OCI-LY7 (cell line): Measurements from ENCODE around the gene ELAVL4. TPM values are rescaled to one million over a fixed set of nuclear protein-coding genes. Genes with fewer than 3 reads are reported as not detected.
A peak's percentile ranks its signal among the peaks of the same experiment; 100 is the strongest.

Experiments
- BruUV-seq: library from RNA; stranded (reverse); fragments of 400-500 nt; replicated peaks from 2 replicates; lab custom pipeline; 2021; lab: Mats Ljungman, UMichigan
- CTCF ChIA-PET: fragments of 300-600 bp; sonication (Branson Sonifier 250); formaldehyde crosslinking; loops from one replicate; lab custom pipeline; 2022; ENCODE audit warnings: antibody characterized with exemption; ENCODE audit not compliant: unreplicated experiment; lab: Charles Lee
- POLR2A ChIA-PET: fragments of 300-600 bp; sonication (Branson Sonifier 250); formaldehyde crosslinking; loops from one replicate; lab custom pipeline; 2022; ENCODE audit warnings: antibody characterized with exemption; lab: Charles Lee
- DNase-seq: peaks from one replicate; pipeline ENCODE4 v3.0.0-alpha.2; 2015; ENCODE audit warnings: low spot score
- H2AFZ ChIP-seq: fragments of 200-600 bp; sonication (generic), shearing (Covaris generic); 2 replicates; pipeline ENCODE4 v1.6.1; 2014; ENCODE audit warnings: mild to moderate bottlenecking, antibody characterized with exemption, low read length, moderate library complexity
- H3K27ac ChIP-seq: fragments of 200-600 bp; sonication (generic); 2 replicates; pipeline ENCODE4 v1.5.1; 2014; ENCODE audit warnings: mixed run types, low read depth, mild to moderate bottlenecking, moderate library complexity, low read length, inconsistent platforms; ENCODE audit not compliant: poor library complexity, severe bottlenecking
- H3K36me3 ChIP-seq: fragments of 200-600 bp; sonication (generic); 2 replicates; pipeline ENCODE4 v1.6.1; 2014; ENCODE audit warnings: mild to moderate bottlenecking, antibody characterized with exemption, low read length, moderate library complexity, mixed read lengths; ENCODE audit not compliant: insufficient read depth
- H3K4me1 ChIP-seq: fragments of 200-600 bp; sonication (generic); 2 replicates; pipeline ENCODE4 v1.5.1; 2014; ENCODE audit warnings: mild to moderate bottlenecking, low read length; ENCODE audit not compliant: insufficient read depth, poor library complexity, severe bottlenecking
- H3K4me2 ChIP-seq: fragments of 200-600 bp; sonication (generic); 2 replicates; pipeline ENCODE4 v1.6.1; 2014; ENCODE audit warnings: mild to moderate bottlenecking, low read length
- H3K4me3 ChIP-seq: fragments of 200-600 bp; sonication (generic); 2 replicates; pipeline ENCODE4 v1.5.1; 2014; ENCODE audit warnings: mild to moderate bottlenecking, low read depth, low read length; ENCODE audit not compliant: poor library complexity, severe bottlenecking
- H3K79me2 ChIP-seq: fragments of 200-600 bp; sonication (generic); 2 replicates; pipeline ENCODE4 v1.6.1; 2016; ENCODE audit warnings: low read depth, mild to moderate bottlenecking, low read length, moderate library complexity, mixed read lengths; ENCODE audit not compliant: insufficient read depth
- H3K9me2 ChIP-seq: fragments of 200-600 bp; sonication (generic); 2 replicates; pipeline ENCODE4 v1.6.1; 2016; ENCODE audit warnings: mild to moderate bottlenecking, low read length, mixed read lengths; ENCODE audit not compliant: insufficient read depth
- H3K9me3 ChIP-seq: fragments of 200-600 bp; sonication (generic); 2 replicates; pipeline ENCODE4 v1.6.1; 2014; ENCODE audit warnings: mild to moderate bottlenecking, mixed run types, low read length, mixed read lengths
- H4K20me1 ChIP-seq: fragments of 200-600 bp; sonication (generic); 2 replicates; pipeline ENCODE4 v1.6.1; 2014; ENCODE audit warnings: mild to moderate bottlenecking, antibody characterized with exemption, low read length, moderate library complexity, mixed read lengths; ENCODE audit not compliant: insufficient read depth
- CTCF ChIP-seq: fragments of 200-600 bp; sonication (generic); conservative IDR thresholded peaks from 2 replicates; pipeline ENCODE4 v1.5.1; 2014; ENCODE audit warnings: mild to moderate bottlenecking, antibody characterized with exemption, low read length, moderate library complexity, mixed read lengths
- EZH2phosphoT487 ChIP-seq: fragments of 200-600 bp; sonication (generic); IDR thresholded peaks from 2 replicates; pipeline ENCODE4 v1.6.1; 2018; ENCODE audit warnings: low read depth, borderline replicate concordance, mild to moderate bottlenecking, mixed run types, antibody characterized with exemption, low read length, moderate library complexity, mixed read lengths
- intact Hi-C: fragments of 100-400 bp; cut with micrococcal nuclease; formaldehyde crosslinking; loops from one replicate; pipeline ENCODE4 v1.10.0; 2022; ENCODE audit not compliant: unreplicated experiment
- total RNA-seq, 2 experiments: library from RNA; depleted of rRNA in 1 of 2; stranded (reverse); fragments of >200 nt in 1 of 2; shearing (Covaris generic) in 1 of 2; gene quantifications; 2 replicates each; pipeline ENCODE4 v1.2.3, GENCODE V29; 2014 to 2022

The ELAVL4 gene
- total RNA-seq, 2 experiments from 2014 or later = not detected

- Histone ChIP-seq H2AFZ (no peak overlapping the region), H3K36me3 (no peaks in the 10 kb centered on the region), H3K4me2 (no peak overlapping the region), H3K9me2 (no peaks in the 10 kb centered on the region), H3K79me2 (no peaks in the 10 kb centered on the region), H3K4me3 (no peak overlapping the region), H4K20me1 (no peaks in the 10 kb centered on the region), H3K9me3 (no peaks in the 10 kb centered on the region), H3K4me1 (peaks cover 23% of the 10 kb centered on the region), H3K27ac (no peak overlapping the region)
- CTCF ChIA-PET = no interaction called here
- no peak for TF ChIP-seq EZH2phosphoT487
- no peak for TF ChIP-seq CTCF
- POLR2A ChIA-PET = interaction anchor here (0.7 kb wide), 1 partner anchor 1709 kb away, joined by 3 read pairs; no protein-coding TSS in a partner anchor
- no peak for DNase-seq
- BruUV-seq = no TSS peak
- intact Hi-C loops = no loop called here
Observed at GRCh38 chr1:50246869-50247268, 138.1 kb downstream of the ELAVL4 start.

GRCh38 chr1:50251702-50252101, 143.0 kb downstream of the ELAVL4 start:
- Histone ChIP-seq H3K36me3 (no peaks in the 10 kb centered on the region), H3K27ac (peak overlapping the region; percentile 18), H3K4me2 (peak overlapping the region; percentile 52), H3K4me3 (peak overlapping the region; percentile 41), H2AFZ (peak overlapping the region; percentile 84), H3K4me1 (peaks cover 34% of the 10 kb centered on the region), H4K20me1 (no peaks in the 10 kb centered on the region), H3K9me2 (no peaks in the 10 kb centered on the region), H3K79me2 (no peaks in the 10 kb centered on the region), H3K9me3 (no peaks in the 10 kb centered on the region)
- CTCF ChIA-PET = no interaction called here
- TF ChIP-seq EZH2phosphoT487 (no peak), CTCF (no peak)
- intact Hi-C loops = no loop called here
- POLR2A ChIA-PET = no interaction called here
- peak; percentile 81 for DNase-seq
- BruUV-seq = no TSS peak

GRCh38 chr1:50252196-50252595, 143.5 kb downstream of the ELAVL4 start:
- H3K9me3 ChIP-seq = no peaks in the 10 kb centered on the region
- H3K4me3 ChIP-seq = peak overlapping the region; percentile 41
- peak overlapping the region; percentile 52 for H3K4me2 ChIP-seq
- ChIA-PET POLR2A (interaction anchor here (0.7 kb wide), 1 partner anchor 18 kb away, joined by 3 read pairs; no protein-coding TSS in a partner anchor), CTCF (interaction anchor here (0.9 kb wide), 1 partner anchor 15 kb away, joined by 4 read pairs; no protein-coding TSS in a partner anchor)
- H2AFZ ChIP-seq = peak overlapping the region; percentile 84; the same call in 1 of the 2 replicates
- no TSS peak for BruUV-seq
- H3K79me2 ChIP-seq = no peaks in the 10 kb centered on the region
- TF ChIP-seq CTCF = no peak
- TF ChIP-seq EZH2phosphoT487 = no peak
- DNase-seq = no peak
- no peak overlapping the region for H3K27ac ChIP-seq
- no peaks in the 10 kb centered on the region for H4K20me1 ChIP-seq
- intact Hi-C loops = no loop called here
- H3K4me1 ChIP-seq = peaks cover 34% of the 10 kb centered on the region
- H3K9me2 ChIP-seq = no peaks in the 10 kb centered on the region
- H3K36me3 ChIP-seq = no peaks in the 10 kb centered on the region

Other genes starting within 250 kb of the ELAVL4 start
- not detected in 2 replicates for gene AGBL4, start 85.0 kb upstream of the ELAVL4 start, total RNA-seq (2014; rRNA removed; shearing (Covaris generic))
- gene AGBL4, start 85.0 kb upstream of the ELAVL4 start, total RNA-seq (2022) = not detected in 2 replicates